Measurements from ENCODE around the gene PRKCH. TPM values are rescaled to one million over a fixed set of nuclear protein-coding genes. Genes with fewer than 3 reads are reported as not detected.

The PRKCH gene
- total RNA-seq, 2 donors from 2014 or later, result 24.6 to 73.6 TPM

DNA sequence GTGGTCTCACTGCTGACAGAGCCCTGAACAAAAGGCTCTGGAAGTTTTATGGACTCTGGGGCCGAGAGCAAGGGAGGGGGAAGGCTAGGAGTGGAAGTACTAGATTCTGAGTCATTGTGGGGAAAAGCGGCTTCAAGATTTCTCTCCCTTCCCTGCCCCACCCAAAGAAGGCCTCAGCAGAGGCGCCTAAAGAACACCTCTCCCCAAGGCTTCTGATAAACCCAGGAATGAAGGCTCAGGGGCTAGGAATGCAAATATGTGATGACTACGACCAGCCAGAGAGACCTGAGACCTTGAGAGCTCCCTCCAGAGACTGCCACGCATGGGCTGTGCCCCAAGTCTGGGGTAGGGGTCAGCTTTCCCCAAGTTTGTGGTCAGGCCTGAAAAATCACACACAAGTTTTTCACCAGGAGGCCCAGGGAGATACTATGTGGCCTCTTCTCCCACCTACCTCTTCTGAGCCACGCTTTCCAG is 243.3 kb downstream of the PRKCH start:
- peaks cover 15 to 53% of the 10 kb centered on the region in 2 donors for H3K4me1 ChIP-seq (ENCODE audit: control insufficient read depth in 1 of 2, low read depth in 2 of 2)
- no peak for DNase-seq (ENCODE audit: low spot score)
- no peaks in the 10 kb centered on the region for H3K9me3 ChIP-seq
- H3K4me3 ChIP-seq, result no peak overlapping the region
- no peak for ATAC-seq (ENCODE audit: insufficient number of reproducible peaks, low FRiP score, low read depth)
- no peaks in the 10 kb centered on the region for H3K36me3 ChIP-seq
- H3K27ac ChIP-seq, result no peak overlapping the region
- no peak for TF ChIP-seq CTCF (IDR thresholded peaks at IDR 0.05)
- H3K27me3 ChIP-seq (replicated peaks; ENCODE audit: insufficient read depth), result no peaks in the 10 kb centered on the region

DNA sequence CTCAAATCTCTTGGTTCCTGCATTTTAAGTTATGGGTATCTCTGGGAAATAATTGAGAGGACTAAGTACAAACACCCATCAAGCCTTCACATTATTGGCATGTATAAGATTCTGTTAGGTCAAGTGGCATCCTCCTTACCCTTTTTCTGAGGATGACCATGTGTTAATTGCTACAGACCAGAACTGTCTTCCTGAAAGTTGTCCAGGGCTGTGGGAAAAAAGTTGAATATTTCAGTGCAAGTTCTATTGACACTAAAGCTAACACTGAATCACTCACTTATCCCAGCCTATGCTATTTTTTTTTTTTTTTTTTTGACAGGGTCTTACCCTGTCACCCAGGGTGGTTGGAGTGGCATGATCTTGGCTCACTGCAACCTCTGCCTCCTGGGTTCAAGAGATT is 243.8 kb downstream of the PRKCH start:
- Histone ChIP-seq H3K27ac (no peak overlapping the region), H3K27me3 (replicated peaks; ENCODE audit: insufficient read depth) (no peaks in the 10 kb centered on the region), H3K4me1 (ENCODE audit: control insufficient read depth in 1 of 2, low read depth in 2 of 2) (peaks cover 15 to 58% of the 10 kb centered on the region in 2 donors), H3K36me3 (no peaks in the 10 kb centered on the region), H3K4me3 (no peak overlapping the region), H3K9me3 (no peaks in the 10 kb centered on the region)
- no peak for TF ChIP-seq CTCF (IDR thresholded peaks at IDR 0.05)
- DNase-seq (ENCODE audit: low spot score) (no peak), ATAC-seq (ENCODE audit: insufficient number of reproducible peaks, low FRiP score, low read depth) (no peak)

- H3K4me1 ChIP-seq (ENCODE audit: control insufficient read depth in 1 of 2, low read depth in 2 of 2), result peaks cover 17 to 61% of the 10 kb centered on the region in 2 donors
- no peak overlapping the region for H3K27ac ChIP-seq
- no peak for ATAC-seq (ENCODE audit: insufficient number of reproducible peaks, low FRiP score, low read depth)
- no peak for TF ChIP-seq CTCF (IDR thresholded peaks at IDR 0.05)
- no peaks in the 10 kb centered on the region for H3K36me3 ChIP-seq
- H3K9me3 ChIP-seq, result no peaks in the 10 kb centered on the region
- H3K4me3 ChIP-seq, result no peak overlapping the region
- no peaks in the 10 kb centered on the region for H3K27me3 ChIP-seq (replicated peaks; ENCODE audit: insufficient read depth)
- no peak for DNase-seq (ENCODE audit: low spot score)
These were observed 244.6 kb downstream of the PRKCH start for GRCh38 chr14:61565836-61566536.

- Histone ChIP-seq H3K36me3 (no peaks in the 10 kb centered on the region), H3K27ac (no peak overlapping the region), H3K9me3 (no peaks in the 10 kb centered on the region), H3K4me1 (ENCODE audit: control insufficient read depth in 1 of 2, low read depth in 2 of 2) (peaks cover 13 to 54% of the 10 kb centered on the region in 2 donors), H3K4me3 (no peak overlapping the region), H3K27me3 (replicated peaks; ENCODE audit: insufficient read depth) (no peaks in the 10 kb centered on the region)
- no peak for DNase-seq (ENCODE audit: low spot score)
- TF ChIP-seq CTCF (IDR thresholded peaks at IDR 0.05), result no peak
- no peak for ATAC-seq (ENCODE audit: insufficient number of reproducible peaks, low FRiP score, low read depth)
These were observed 245.3 kb downstream of the PRKCH start for GRCh38 chr14:61566537-61567225.

DNA sequence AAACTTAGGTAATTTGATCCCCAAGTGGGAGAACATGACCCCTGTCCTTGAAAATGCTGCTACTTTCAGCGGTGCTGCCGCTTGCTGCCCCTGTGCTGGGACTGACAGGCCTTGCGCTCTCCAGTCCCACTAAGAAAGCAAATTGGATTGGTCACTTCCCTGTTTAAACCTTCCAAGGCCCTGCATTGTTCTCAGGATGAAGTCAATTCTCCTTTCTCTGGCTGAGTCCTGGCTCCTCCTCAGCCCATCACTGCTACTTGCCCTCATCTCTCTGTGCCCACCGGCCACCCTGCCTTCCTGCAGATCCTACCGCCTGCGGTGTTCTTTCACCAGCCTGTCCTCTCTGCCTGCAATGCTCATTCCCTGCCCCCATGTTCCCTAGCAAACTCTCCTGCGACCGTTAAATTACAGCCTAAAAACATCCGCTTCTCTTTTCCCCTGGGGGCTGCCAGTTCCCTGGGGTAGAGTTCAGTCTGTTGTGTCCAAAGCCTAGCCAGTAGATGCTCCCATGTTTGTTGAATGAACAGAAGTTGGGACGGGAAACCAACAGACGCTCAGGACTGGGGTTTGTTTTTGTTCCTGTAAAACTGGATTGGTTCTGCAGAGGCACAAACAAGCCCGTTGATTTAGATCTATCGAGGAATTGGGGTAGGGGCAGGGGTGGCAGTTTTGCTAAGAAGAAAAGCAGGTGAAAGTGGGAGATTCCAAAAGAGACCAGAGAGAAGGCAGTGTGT is 246.6 kb downstream of the PRKCH start:
- no peaks in the 10 kb centered on the region for H3K36me3 ChIP-seq
- no peaks in the 10 kb centered on the region for H3K27me3 ChIP-seq (replicated peaks; ENCODE audit: insufficient read depth)
- no peak for TF ChIP-seq CTCF (IDR thresholded peaks at IDR 0.05)
- H3K27ac ChIP-seq, result peak overlapping the region in 1 of 2 donors; percentile 16
- peaks cover 13 to 41% of the 10 kb centered on the region in 2 donors for H3K4me1 ChIP-seq (ENCODE audit: control insufficient read depth in 1 of 2, low read depth in 2 of 2)
- H3K9me3 ChIP-seq, result no peaks in the 10 kb centered on the region
- DNase-seq (ENCODE audit: low spot score) (no peak), ATAC-seq (ENCODE audit: insufficient number of reproducible peaks, low FRiP score, low read depth) (no peak)
- H3K4me3 ChIP-seq, result peak overlapping the region; percentile 67

All from thoracic aorta (tissue), 2 donors.